Retinal pigment epithelial cell (primary cell): ENCODE results near the gene EPB41.

ENCODE experiments used
- DNase-seq: peaks from one replicate; pipeline ENCODE4 v3.0.0-alpha.2; 2010; ENCODE audit warnings: low read depth
- H3K4me3 ChIP-seq: 2 replicates; pipeline ENCODE4 v1.5.1; 2011; ENCODE audit warnings: mild to moderate bottlenecking, low read length, control low read depth, moderate library complexity
- CTCF ChIP-seq: conservative IDR thresholded peaks from 2 replicates; pipeline ENCODE4 v1.5.1; 2011; ENCODE audit warnings: low read depth, low read length, control low read depth, inconsistent platforms

The EPB41 gene

DNA sequence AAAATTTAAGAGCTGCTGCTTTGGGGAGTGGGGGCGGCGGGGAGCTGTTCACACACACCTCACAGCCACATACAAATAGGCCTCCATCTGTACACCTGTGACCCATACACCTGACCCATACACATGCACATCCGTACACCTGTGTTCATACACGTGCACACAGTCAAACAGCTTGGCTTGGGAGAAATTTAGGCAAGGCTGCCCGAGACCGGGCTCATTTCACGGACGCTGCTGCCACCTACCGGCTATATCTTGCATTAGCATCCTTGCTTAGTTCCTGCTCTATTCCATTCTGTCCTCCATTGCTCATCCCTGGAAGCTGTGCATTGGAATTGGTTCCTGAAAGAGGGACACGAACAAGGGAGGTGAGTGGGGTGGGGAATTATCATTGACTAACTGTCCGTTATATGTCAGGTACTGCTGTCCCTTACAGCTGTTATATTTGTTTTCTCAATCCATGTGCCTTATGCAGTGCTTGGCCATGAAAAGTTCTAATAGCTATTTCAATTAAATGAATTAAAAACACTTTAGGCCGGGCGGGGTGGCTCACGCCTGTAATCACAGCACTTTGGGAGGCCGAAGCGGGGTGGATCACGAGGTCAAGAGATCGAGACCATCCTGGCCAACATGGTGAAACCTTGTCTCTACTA is 37.1 kb upstream of the EPB41 start:
- no peak for DNase-seq
- peak; percentile 91 for TF ChIP-seq CTCF
- H3K4me3 ChIP-seq = no peak overlapping the region

GRCh38 chr1:28878796-28879195 is 35.6 kb upstream of the EPB41 start:
- TF ChIP-seq CTCF = no peak
- H3K4me3 ChIP-seq = no peak overlapping the region
- no peak for DNase-seq

- DNase-seq = peak; percentile 36
- TF ChIP-seq CTCF = peak; percentile 94
- no peak overlapping the region for H3K4me3 ChIP-seq
These were observed 32.2 kb upstream of the EPB41 start for GRCh38 chr1:28882009-28882628.

- DNase-seq = no peak
- no peak for TF ChIP-seq CTCF
These were observed 31.1 kb upstream of the EPB41 start for GRCh38 chr1:28883242-28883616.

GRCh38 chr1:28885472-28885877 is 28.9 kb upstream of the EPB41 start:
- no peak for DNase-seq
- TF ChIP-seq CTCF = no peak
- no peak overlapping the region for H3K4me3 ChIP-seq

More at GRCh38 chr1:28883242-28883616, 31.1 kb upstream of the EPB41 start:
- no peak overlapping the region for H3K4me3 ChIP-seq

- H3K4me3 ChIP-seq = no peak overlapping the region
- TF ChIP-seq CTCF = no peak
- DNase-seq = no peak
These were observed 28.2 kb upstream of the EPB41 start for GRCh38 chr1:28885977-28886730.
